HG03139 (cell line): ENCODE results near the gene TBCB.
"Not testable (repeated sequence)": the region's sequence is repeated elsewhere in the genome, so short reads cannot be mapped to it uniquely, and the experiment has no call there.

ENCODE experiments used
- ATAC-seq: cut with Tn5 transposase; IDR thresholded peaks from one replicate; pipeline ENCODE4 v1.9.1; 2021; ENCODE audit not compliant: unreplicated experiment

TBCB gene, protein sequence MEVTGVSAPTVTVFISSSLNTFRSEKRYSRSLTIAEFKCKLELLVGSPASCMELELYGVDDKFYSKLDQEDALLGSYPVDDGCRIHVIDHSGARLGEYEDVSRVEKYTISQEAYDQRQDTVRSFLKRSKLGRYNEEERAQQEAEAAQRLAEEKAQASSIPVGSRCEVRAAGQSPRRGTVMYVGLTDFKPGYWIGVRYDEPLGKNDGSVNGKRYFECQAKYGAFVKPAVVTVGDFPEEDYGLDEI

DNA sequence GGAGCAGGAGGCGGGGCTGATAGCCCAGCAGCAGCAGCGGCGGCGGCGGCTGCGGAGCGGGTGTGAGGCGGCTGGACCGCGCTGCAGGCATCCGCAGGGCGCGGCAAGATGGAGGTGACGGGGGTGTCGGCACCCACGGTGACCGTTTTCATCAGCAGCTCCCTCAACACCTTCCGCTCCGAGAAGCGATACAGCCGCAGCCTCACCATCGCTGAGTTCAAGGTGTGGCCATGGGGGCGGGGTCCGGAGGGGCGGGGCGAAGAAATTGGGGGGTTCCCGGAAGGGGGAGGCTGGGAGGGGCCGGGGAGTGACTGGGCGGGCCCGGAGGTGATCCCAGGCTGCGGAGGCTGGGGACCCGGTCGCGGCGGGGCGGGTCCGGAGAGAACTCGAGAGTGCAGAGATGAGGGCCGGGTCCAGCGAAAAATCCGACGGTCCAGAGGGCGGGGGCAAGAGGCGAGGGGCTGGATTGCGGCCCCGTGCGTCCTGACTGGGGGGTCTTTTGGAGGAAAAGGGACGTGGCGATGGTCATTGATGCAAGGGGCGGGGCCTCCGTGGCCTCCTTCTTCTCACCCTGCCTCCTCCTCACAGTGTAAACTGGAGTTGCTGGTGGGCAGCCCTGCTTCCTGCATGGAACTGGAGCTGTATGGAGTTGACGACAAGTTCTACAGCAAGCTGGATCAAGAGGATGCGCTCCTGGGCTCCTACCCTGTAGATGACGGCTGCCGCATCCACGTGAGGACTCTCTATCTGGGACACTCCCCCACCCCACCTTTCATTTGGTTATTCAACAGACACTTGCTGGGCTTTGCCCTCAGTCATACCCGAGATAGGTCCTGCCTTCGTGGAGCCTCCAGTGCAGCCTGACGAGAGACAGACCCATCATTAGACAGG, at the start of gene TBCB:
TSS of gene TBCB (plus strand) at position 16 of the 891 bp plus-strand sequence. CDS start at position 109, 93 bp downstream.
- no peak for ATAC-seq

DNA sequence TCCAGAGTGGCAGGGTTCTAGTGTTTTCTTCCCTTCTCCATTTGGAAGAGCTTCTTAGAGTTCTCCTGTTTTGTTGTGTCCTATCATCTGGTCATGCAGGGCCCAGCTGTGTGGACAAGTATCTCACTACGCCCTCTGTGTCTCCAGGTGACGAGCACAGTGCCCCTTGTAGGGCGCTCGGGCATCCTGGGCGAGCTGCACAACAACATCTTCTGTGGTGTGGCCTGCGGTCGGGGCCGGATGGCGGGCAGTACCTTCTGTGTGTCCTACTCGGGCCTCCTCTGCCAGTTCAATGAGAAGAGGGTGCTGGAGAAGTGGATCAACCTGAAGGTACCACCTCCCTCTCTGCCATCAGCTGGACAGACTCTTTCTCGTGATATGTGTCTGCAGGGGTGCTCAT, 47.6 kb upstream of the TBCB start:
- no peak for ATAC-seq

DNA sequence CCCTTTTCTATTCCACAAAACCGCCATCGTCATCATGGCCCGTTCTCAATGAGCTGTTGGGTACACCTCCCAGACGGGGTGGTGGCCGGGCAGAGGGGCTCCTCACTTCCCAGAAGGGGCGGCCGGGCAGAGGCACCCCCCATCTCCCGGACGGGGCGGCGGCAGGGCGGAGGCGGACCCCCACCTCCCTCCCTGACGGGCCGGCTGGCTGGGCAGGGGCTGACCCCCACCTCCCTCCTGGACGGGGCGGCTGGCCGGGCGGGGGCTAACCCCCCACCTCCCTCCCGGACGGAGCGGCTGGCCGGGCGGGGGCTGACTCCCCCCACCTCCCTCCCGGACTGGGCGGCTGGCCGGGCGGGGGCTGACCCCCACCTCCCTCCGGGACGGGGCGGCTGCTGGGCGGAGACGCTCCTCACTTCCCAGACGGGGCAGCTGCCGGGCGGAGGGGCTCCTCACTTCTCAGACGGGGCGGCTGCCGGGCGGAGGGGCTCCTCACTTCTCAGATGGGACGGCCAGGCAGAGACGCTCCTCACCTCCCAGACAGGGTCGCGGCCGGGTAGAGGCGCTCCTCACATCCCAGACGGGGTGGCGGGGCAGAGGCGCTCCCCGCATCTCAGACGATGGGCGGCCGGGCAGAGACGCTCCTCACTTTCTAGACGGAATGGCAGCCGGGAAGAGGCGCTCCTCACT, 46.3 kb upstream of the TBCB start:
- ATAC-seq, result not testable (repeated sequence)

DNA sequence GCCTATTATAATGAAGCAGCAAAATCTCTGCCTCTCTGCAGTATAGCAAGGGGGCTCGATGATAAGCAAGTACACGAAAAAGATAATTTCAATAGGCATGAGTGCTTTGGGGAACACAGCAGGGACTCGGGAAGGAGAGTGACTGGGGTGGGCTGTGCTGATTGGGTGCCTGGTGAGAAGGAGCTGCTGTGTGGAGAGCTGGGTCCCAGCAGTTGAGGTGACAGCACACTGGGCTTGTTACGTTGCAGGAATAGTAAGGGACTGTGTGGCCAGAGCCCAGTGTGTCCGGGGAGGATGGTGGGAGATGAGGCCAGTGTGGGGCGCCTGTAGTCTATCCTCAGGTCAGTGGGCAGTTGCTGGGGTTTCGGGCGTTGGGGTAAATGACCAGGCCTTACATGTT, 43.2 kb upstream of the TBCB start:
- ATAC-seq, result no peak

DNA sequence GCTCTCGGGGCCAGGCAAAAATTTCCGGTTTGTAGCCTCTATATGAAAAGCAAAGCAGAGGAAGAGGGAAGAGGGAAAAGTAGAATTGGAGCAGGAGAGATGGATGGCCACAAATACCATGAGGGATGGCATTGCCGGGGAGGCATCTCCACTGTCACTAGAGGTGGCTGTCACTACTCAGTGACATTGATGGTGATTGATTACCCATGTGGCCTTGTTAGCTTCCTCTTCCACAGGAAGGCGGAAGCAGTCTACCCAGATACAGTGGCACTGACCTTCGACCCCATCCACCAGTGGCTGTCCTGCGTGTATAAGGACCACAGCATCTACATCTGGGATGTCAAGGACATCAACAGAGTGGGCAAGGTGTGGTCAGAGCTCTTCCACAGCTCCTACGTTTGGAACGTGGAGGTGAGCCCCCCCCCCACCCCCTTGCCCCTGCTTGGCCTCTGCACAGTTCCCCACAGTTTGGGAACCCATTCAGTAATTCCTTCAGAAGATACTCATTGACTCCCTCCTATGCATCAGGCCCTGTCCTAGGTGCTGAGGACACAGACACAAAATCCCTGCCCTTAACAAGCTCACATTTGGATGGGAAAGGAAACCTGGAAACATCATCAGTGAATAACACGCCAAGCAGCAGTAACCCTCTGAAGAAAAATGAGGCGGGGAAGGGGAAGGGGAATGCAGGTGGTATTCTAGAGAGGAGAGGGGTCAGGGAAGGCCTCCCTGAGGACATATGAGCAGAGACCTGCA, 42.0 kb upstream of the TBCB start:
- ATAC-seq, result no peak

DNA sequence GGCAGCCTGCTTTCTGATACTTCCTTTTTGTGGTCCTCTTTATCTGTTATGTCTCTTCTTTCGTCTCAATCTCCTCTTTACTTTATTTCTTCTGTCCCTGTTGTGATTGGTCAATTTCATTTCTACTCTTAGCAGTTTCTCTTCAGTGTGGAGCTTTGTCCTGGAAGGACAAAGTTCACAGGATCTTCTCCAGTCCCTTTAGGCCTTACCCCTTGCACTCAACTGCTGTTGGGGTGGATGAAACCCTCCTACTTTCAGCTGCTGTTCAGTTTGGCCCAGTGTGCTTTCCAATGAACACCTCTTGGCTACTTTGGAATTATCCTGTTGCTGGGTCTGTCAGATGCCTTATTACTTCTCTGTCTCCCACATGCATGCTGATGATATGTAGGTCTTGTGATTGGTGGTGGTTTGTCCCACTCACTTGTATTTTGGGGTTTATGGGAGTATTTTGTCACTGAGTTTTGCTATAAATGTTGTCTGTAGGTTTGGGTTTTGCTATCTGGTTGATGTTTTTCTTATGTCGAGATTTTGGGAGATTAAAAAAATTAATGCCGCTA, 35.8 kb upstream of the TBCB start:
- ATAC-seq, result no peak

DNA sequence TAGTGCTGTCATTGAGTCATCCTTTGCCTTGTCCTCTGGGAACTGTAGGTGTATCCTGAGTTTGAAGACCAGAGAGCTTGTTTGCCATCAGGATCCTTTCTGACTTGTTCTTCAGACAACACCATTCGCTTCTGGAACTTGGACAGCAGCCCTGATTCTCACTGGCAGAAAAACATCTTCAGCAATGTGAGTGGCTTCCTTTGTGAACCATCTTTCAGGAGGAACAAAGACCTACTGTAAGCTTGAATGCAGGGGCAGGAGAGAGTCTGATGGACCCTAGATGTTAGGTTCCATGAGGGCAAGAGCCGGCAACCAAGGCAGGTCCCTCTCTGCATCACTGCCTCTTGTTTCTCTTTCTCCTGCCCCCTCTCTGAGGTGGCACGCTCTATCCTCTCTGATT, 33.9 kb upstream of the TBCB start:
- no peak for ATAC-seq

DNA sequence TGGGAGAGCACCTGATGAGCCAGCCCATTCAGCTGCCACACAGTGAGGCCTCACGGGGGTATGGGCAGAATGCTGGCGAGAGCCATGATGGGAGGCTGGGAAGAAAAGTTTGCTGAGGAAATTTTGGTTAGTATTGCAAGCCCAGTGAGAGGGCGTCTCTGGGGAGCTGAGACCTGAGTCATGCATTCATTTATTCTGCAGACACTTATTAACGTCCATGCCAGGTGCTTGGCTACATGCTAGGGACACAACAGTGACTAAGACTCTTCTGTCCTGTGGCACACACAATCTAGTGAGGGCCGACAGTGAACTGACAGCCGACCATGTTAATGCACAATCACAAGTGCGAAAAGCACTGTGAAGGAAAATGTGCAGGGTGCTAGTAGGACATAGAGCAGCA, 33.4 kb upstream of the TBCB start:
- ATAC-seq, result no peak

DNA sequence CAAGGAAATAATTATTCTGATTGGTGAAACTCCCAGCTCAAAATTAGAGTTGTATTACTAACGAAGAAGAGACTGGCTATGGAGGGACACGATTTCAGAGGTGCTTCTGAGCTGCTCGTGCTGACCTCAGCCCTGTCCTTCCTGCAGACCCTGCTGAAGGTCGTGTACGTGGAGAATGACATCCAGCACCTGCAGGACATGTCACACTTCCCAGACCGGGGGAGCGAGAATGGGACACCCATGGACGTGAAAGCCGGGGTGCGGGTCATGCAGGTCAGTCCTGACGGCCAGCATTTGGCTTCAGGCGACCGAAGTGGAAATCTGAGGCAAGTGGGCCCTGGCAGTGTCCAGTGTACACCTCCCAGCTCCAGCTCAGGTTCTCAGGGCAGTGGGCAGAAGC, 32.4 kb upstream of the TBCB start:
- no peak for ATAC-seq

DNA sequence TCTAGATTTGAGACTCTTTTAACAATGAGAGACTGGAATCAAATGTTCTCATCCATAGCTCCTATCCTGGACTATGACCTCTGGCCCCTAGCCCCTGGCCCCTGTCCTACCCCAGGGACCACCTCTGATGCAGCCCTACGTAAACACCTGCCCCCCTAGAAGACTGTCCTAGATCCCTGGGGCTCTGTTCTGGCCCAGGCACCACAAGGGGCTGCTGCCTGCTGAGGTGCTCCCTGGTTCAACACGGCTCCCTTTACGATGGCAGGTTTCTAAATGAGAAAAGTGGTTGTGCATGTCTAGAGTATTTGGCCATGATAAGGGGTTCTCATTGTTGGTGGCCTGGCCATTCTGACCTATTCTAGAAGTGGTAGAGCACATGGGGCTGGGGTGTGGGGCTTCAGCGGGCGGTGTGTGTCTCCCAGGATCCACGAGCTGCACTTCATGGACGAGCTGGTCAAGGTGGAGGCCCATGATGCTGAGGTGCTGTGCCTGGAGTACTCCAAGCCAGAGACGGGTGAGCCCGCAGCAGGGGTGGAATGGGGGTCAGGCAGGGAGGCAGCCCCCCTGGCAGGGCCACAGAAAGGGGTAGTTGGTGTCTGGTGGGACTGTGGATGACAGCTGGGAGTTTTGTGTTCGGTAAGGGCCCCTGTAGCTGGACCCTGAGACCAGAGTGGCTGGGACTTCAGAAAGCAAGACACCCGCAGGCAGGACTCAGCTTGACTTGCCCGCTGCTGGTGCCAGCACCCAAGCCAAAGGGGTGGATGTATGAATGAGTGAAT, 30.8 kb upstream of the TBCB start:
- no peak for ATAC-seq

DNA sequence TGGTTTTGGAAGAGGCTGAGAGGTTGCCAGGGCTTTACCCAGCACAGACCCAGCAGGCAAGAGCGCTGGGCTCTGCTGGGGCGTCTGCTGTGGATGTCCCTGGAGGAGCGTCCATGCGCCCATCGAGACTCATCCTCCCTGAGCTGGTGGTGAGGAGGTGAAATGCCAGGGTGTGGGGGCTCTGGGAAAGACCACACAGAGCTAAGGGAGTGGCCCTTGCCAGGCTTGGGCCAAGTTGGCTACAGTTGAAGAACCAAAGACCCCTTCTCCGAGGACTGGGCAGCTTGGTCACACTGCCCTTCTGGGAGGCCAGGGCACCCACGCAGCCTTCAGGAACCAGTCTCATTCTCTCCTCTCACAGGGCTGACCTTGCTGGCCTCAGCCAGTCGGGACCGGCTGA, 28.9 kb upstream of the TBCB start:
- no peak for ATAC-seq

DNA sequence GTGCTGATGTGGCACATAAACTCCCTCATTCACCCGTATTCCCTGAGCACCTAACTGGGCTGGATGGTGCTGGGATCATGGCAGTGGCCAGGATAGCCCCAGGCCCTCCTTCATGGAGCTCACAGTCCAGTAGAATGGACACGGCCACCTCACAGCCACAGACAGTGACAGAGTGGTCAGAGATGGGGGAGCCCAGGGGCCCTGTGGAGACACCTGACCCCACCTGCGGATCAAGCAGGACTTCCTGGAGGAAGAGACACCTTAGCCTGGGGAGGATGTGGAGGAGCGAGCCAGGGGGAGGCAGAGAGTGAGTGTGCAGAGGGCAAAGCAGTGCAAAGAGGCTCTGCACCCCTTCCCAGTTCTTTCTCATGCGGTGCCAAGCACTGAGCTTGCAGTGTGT, 25.4 kb upstream of the TBCB start:
- no peak for ATAC-seq

DNA sequence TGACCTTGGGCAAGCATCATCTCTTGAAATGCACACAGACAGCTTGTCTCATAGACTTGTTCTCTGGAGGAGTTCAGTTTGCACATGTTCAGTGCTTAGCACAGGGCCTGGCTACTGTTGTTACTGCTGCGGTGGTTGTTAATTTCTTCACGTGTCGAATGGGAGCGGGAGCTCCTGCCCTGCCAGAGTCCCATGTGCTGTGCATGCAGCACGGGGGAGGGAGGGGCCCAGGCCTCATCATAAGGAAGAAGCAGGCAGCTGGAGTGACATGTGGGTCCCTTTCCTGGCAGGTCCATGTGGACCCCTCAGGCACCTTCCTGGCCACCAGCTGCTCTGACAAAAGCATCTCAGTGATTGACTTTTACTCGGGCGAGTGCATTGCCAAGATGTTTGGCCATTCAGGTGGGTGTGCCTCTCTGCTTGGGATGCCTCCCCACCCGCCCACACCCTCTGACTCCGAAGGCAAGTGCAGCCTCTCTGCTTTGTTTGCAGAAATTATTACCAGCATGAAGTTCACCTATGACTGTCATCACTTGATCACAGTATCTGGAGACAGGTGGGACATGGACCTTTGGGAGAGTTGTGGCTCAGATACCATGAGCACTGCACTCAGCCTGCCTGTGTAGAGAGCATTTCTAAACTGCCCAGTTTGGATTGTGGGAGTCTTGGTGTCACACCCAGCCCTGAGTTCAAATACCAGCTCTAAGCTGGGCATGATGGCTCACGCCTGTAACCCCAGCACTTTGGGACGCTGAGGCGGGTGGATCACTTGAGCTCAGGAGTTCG, 24.2 kb upstream of the TBCB start:
- no peak for ATAC-seq

DNA sequence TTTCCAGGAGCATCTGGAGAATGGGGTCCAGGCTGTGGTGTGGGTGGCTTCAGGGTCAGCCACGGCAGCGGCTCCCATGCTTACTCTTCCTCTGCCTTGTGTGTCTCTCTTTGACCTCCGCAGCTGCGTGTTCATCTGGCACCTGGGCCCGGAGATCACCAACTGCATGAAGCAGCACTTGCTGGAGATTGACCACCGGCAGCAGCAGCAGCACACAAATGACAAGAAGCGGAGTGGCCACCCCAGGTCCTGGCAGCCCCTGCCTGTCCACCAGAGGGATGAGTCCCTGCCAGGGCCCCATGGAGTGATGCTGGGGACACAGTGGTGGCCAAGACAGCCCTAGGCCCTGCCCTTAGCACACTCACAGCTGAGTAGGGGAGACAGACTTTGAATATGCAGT, 22.7 kb upstream of the TBCB start:
- ATAC-seq, result no peak

DNA sequence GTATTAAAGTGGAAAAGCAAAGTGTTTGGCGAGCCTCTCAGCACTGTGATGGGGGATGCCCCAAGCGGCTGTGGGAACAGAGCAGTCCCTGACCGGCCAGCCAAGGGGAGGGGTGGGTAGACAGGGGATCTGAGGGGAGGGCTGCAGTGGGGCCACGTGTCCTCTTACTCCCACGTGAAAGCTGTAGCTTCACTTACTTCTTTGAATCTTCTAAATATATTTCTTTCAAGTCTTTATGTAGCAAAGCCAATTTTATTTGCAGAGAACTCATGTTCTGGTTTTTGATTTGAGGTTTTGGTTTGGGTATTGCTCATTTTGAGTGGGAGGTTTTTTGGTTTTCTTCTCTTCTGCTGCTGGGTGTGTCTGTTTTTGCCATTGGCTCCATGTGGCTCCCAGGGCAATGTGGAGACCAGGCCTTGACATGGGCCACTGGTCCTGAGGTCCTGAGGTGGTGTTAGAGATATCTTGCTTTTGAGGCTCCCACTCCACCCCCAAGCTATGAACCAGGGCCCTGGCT, 22.1 kb upstream of the TBCB start:
- no peak for ATAC-seq

DNA sequence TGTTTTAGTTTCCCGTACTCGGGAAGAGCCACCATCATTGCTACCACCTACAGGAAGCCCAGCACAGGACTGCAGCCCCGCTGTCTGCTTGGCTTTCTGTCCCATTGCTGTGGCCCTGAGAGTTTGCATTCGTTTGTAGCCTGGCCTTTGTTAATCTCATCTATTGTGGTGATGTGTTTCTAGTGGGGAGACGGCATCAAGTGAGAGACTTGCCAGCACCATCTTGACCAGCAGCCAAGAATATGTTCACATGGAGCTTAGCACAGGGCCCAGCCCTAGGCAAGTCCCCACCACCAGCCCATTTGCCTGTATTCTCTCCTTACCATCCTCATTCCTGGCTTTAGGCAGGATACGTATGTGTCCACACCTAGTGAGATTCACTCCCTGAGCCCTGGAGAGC, 21.6 kb upstream of the TBCB start:
- no peak for ATAC-seq

DNA sequence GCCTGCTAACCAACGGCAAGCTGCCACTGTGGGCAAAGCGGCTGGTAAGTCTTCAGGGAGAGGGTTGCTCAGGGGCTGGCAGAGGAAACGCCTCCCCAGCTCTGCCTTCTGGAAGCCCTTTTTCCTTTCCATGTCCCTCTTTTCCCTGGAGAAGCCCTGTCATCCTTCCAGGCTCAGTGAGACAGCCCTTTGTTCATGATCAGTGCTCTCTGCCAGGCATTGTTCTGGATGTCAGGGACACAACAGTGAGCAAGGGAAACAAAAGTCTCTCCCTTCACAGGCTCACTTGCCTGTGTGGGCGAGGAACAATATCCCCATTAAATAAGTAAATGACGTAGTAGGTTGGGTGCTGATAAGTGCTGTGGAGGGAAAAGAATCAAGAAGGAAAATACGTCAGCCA, 18.2 kb upstream of the TBCB start:
- ATAC-seq, result no peak

DNA sequence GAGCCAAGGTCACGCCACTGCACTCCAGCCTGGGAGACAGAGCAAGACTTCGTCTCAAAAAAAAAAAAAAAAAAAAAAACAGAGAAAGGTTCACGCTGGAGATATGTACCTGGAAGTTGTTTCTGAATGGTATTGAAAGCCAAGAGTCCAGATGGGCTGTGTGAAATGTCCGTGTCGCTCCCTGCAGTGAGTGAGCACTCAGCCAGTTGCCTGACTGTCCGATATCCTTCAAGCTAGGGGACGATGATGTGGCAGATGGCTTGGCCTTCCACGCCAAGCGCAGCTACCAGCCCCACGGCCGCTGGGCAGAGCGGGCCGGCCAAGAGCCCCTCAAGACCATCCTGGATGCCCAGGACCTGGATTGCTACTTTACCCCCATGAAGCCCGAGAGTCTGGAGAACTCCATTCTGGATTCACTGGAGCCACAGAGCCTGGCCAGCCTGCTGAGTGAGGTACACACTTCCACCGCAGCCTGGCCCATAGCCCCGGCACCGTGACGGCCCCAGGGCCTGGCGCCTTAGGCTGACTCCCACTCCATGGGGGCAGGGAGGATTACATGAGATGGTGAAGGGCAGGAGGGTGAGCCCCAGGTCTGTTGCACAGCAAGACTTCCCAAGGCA, 16.0 kb upstream of the TBCB start:
- no peak for ATAC-seq

DNA sequence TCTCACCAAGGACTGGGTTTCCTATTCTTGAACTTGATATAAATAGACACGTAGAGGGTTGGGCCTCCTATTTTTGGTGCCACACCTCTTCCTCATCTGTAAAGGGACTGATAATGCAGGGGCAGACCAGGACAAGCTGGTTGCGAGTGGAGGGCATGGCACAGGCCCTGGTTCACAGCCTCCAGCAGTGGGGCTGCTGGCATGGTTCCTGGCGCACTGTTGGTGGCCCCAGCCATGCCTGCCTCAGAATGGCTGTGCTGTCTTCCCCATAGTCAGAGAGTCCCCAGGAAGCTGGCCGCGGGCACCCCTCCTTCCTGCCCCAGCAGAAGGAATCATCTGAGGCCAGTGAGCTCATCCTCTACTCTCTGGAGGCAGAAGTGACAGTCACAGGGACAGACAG, 14.8 kb upstream of the TBCB start:
- ATAC-seq, result no peak
